DLD1 (cell line): ENCODE measurements around the gene CDRT4.
"Not testable (repeated sequence)": the region's sequence is repeated elsewhere in the genome, so short reads cannot be mapped to it uniquely, and the experiment has no call there.

Experiments used
- in situ Hi-C: cut with HindIII; loops from 2 replicates; pipeline ENCODE4 v1.10.0; 2017; ENCODE audit warnings: low sequenced_read_pairs

Gene CDRT4

GRCh38 chr17:15467592-15467991 lies at the start of gene CDRT4:
TSS of gene CDRT4 (minus strand) at chr17:15467621. CDS start at chr17:15440238, 27,383 bp downstream.
- in situ Hi-C loops, result no loop called here

- in situ Hi-C loops, result no loop called here
These were observed 48.7 kb upstream of the CDRT4 start for GRCh38 chr17:15516150-15516549.

GRCh38 chr17:15514469-15514868 lies 47.0 kb upstream of the CDRT4 start:
- in situ Hi-C loops, result no loop called here

- in situ Hi-C loops, result no loop called here
These were observed 46.5 kb upstream of the CDRT4 start for GRCh38 chr17:15513856-15514459.

- in situ Hi-C loops, result no loop called here
These were observed 45.8 kb upstream of the CDRT4 start for GRCh38 chr17:15513058-15513791.

- in situ Hi-C loops, result no loop called here
These were observed 44.8 kb upstream of the CDRT4 start for GRCh38 chr17:15512071-15512709.

- in situ Hi-C loops, result no loop called here
These were observed 43.7 kb upstream of the CDRT4 start for GRCh38 chr17:15511142-15511541.

- in situ Hi-C loops, result no loop called here
These were observed 42.9 kb upstream of the CDRT4 start for GRCh38 chr17:15510361-15510760.

- in situ Hi-C loops, result no loop called here
These were observed 41.7 kb upstream of the CDRT4 start for GRCh38 chr17:15509095-15509494.

- in situ Hi-C loops, result no loop called here
These were observed 41.0 kb upstream of the CDRT4 start for GRCh38 chr17:15508466-15508865.

GRCh38 chr17:15507896-15508295 lies 40.5 kb upstream of the CDRT4 start:
- in situ Hi-C loops, result no loop called here

GRCh38 chr17:15507001-15507400 lies 39.6 kb upstream of the CDRT4 start:
- in situ Hi-C loops, result no loop called here

GRCh38 chr17:15505708-15506107 lies 38.3 kb upstream of the CDRT4 start:
- in situ Hi-C loops, result not testable (repeated sequence)

- in situ Hi-C loops, result no loop called here
These were observed 36.3 kb upstream of the CDRT4 start for GRCh38 chr17:15503731-15504130.

- in situ Hi-C loops, result no loop called here
These were observed 35.1 kb upstream of the CDRT4 start for GRCh38 chr17:15502369-15503112.

GRCh38 chr17:15501793-15502192 lies 34.4 kb upstream of the CDRT4 start:
- in situ Hi-C loops, result no loop called here

- in situ Hi-C loops, result no loop called here
These were observed 33.9 kb upstream of the CDRT4 start for GRCh38 chr17:15501282-15501681.

GRCh38 chr17:15498107-15498506 lies 30.7 kb upstream of the CDRT4 start:
- in situ Hi-C loops, result loop anchor here (5.0 kb wide), 1 partner anchor 71 kb away; no protein-coding TSS in a partner anchor

- in situ Hi-C loops, result loop anchor here (5.0 kb wide), 1 partner anchor 70 kb away; no protein-coding TSS in a partner anchor
These were observed 29.6 kb upstream of the CDRT4 start for GRCh38 chr17:15496735-15497670.

GRCh38 chr17:15494821-15495220 lies 27.4 kb upstream of the CDRT4 start:
- in situ Hi-C loops, result loop anchor here (5.0 kb wide), 1 partner anchor 68 kb away; no protein-coding TSS in a partner anchor
